Measurements from ENCODE around the gene GPR161.

DNA sequence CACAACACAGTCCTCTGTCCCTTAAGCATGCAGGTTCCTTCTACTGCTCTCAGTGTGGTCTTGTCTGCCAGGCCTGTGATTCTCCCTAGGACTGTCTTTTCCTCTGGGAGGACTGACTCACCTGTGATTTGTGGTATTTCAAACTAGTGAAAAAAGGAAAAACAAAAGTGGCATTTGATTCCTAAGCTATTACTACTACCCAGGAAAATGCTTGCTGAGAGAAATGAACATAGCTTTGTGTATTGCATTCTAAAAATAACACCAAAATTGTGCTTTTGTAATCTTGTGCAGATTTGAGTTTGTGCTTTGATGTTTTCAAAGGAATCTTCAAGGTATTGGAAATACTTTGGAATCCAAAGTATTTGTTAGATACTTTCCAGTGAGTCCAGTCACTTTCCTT, 57.0 kb downstream of the GPR161 start:
- TF ChIP-seq, protein P1, sequence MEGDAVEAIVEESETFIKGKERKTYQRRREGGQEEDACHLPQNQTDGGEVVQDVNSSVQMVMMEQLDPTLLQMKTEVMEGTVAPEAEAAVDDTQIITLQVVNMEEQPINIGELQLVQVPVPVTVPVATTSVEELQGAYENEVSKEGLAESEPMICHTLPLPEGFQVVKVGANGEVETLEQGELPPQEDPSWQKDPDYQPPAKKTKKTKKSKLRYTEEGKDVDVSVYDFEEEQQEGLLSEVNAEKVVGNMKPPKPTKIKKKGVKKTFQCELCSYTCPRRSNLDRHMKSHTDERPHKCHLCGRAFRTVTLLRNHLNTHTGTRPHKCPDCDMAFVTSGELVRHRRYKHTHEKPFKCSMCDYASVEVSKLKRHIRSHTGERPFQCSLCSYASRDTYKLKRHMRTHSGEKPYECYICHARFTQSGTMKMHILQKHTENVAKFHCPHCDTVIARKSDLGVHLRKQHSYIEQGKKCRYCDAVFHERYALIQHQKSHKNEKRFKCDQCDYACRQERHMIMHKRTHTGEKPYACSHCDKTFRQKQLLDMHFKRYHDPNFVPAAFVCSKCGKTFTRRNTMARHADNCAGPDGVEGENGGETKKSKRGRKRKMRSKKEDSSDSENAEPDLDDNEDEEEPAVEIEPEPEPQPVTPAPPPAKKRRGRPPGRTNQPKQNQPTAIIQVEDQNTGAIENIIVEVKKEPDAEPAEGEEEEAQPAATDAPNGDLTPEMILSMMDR (IDR thresholded peaks at IDR 0.05; ENCODE audit: low read depth, low read length), result no peak
- TF ChIP-seq EZH2phosphoT487 (IDR thresholded peaks at IDR 0.05; ENCODE audit: low read depth), result no peak

All from OCI-LY3 (cell line).